Stimulated activated CD8-positive, alpha-beta memory T cell treated with anti-CD3 and anti-CD28 coated beads, Interleukin-12 subunit alpha, Interleukin-12 subunit beta, amount 100 ng/mL, for 4 hours (primary cell): ENCODE results near the gene ZNF335.
"Not testable (repeated sequence)": the region's sequence is repeated elsewhere in the genome, so short reads cannot be mapped to it uniquely, and the experiment has no call there.

Experiments used
- DNase-seq: peaks from one replicate; pipeline ENCODE4 v3.0.0-alpha.2; 2020; ENCODE audit warnings: low read depth

Gene ZNF335

GRCh38 chr20:45971425-45971674 lies 653 bp downstream of the ZNF335 start:
- DNase-seq, result no peak

GRCh38 chr20:45970646-45971424 lies 1.2 kb downstream of the ZNF335 start:
- no peak for DNase-seq

GRCh38 chr20:45969712-45970634 lies 2.0 kb downstream of the ZNF335 start:
- no peak for DNase-seq

- no peak for DNase-seq
Observed at GRCh38 chr20:45968801-45969711, 2.9 kb downstream of the ZNF335 start.

GRCh38 chr20:45968081-45968671 lies 3.8 kb downstream of the ZNF335 start:
- no peak for DNase-seq

GRCh38 chr20:45967551-45968080 lies 4.4 kb downstream of the ZNF335 start:
- DNase-seq, result no peak

- DNase-seq, result no peak
Observed at GRCh38 chr20:45965169-45966002, 6.6 kb downstream of the ZNF335 start.

GRCh38 chr20:45964006-45964400 lies 8.0 kb downstream of the ZNF335 start:
- no peak for DNase-seq

GRCh38 chr20:45963059-45964005 lies 8.7 kb downstream of the ZNF335 start:
- DNase-seq, result no peak

- DNase-seq, result no peak
Observed at GRCh38 chr20:45962031-45962755, 9.8 kb downstream of the ZNF335 start.

GRCh38 chr20:45959956-45960630 lies 11.9 kb downstream of the ZNF335 start:
- DNase-seq, result no peak

- DNase-seq, result no peak
Observed at GRCh38 chr20:45959126-45959525, 12.9 kb downstream of the ZNF335 start.

GRCh38 chr20:45958593-45958992 lies 13.4 kb downstream of the ZNF335 start:
- DNase-seq, result no peak

GRCh38 chr20:45957021-45957941 lies 14.7 kb downstream of the ZNF335 start:
- no peak for DNase-seq

- DNase-seq, result not testable (repeated sequence)
Observed at GRCh38 chr20:45956326-45956725, 15.7 kb downstream of the ZNF335 start.

- DNase-seq, result no peak
Observed at GRCh38 chr20:45953672-45954071, 18.3 kb downstream of the ZNF335 start.

GRCh38 chr20:45952861-45953260 lies 19.1 kb downstream of the ZNF335 start:
- DNase-seq, result no peak
